HCT116 (cell line): ENCODE data around the gene IFNL2. TPM values are rescaled to one million over a fixed set of nuclear protein-coding genes. Genes with fewer than 3 reads are reported as not detected.
"Not testable (repeated sequence)": the region's sequence is repeated elsewhere in the genome, so short reads cannot be mapped to it uniquely, and the experiment has no call there.

ENCODE experiments used
- ATAC-seq: fragments of 200-7000 bp; cut with Tn5 transposase; 2 replicates; pipeline ENCODE4 v1.9.1; 2020; ENCODE audit warnings: mild to moderate bottlenecking, moderate library complexity
- BruUV-seq: library from RNA; stranded (reverse); fragments of 400-500 nt; replicated peaks from 2 replicates; lab custom pipeline; 2021; lab: Mats Ljungman, UMichigan
- CTCF ChIA-PET: fragments of 300-600 bp; sonication (Branson Sonifier 250); formaldehyde crosslinking; loops from one replicate; lab custom pipeline; 2021; ENCODE audit warnings: antibody characterized with exemption; lab: Charles Lee
- POLR2A ChIA-PET: fragments of 300-600, 350-600 bp; sonication (Branson Sonifier 250); formaldehyde crosslinking; loops from one replicate; lab custom pipeline; 2021; ENCODE audit warnings: antibody characterized with exemption; lab: Charles Lee
- RAD21 ChIA-PET, 2 experiments: fragments of 300-600 bp; sonication (Branson Sonifier 250); formaldehyde crosslinking; loops; one replicate each; lab custom pipeline; 2023; ENCODE audit warnings: low total read pairs in 2 of 2; ENCODE audit not compliant: uncharacterized antibody in 2 of 2, unreplicated experiment in 2 of 2, low non-redundant PET in 1 of 2; lab: Charles Lee
- DNase-seq: peaks from one replicate; pipeline ENCODE4 v3.0.0-alpha.2; 2010; ENCODE audit warnings: low read depth, low spot score
- H2AFZ ChIP-seq: fragments of 200-600 bp; shearing (Covaris generic), sonication (generic); 2 replicates; pipeline ENCODE4 v1.6.1; 2017; ENCODE audit warnings: low read depth, mixed run types, mixed read lengths, antibody characterized with exemption, low read length; ENCODE audit not compliant: poor library complexity, severe bottlenecking
- H3K27ac ChIP-seq: 2 replicates; pipeline ENCODE4 v1.5.1; 2012; ENCODE audit warnings: low read depth, low read length
- H3K27me3 ChIP-seq: fragments of 200-600 bp; sonication (generic); 2 replicates; pipeline ENCODE4 v1.6.1; 2016; ENCODE audit warnings: mixed run types, low read length, mixed read lengths; ENCODE audit not compliant: insufficient read depth
- H3K36me3 ChIP-seq, 2 experiments: fragments of 200-500 bp in 1 of 2; fragments of 200-600 bp in 1 of 2; sonication (Bioruptor generic) in 1 of 2; sonication (generic) in 1 of 2; 2 replicates each; pipeline versions ENCODE4 v1.5.1 to v1.6.1; 2014 to 2016; ENCODE audit warnings: low read length in 2 of 2, inconsistent platforms in 1 of 2, mixed read lengths in 1 of 2, mixed run types in 1 of 2; ENCODE audit not compliant: insufficient read depth in 2 of 2, control insufficient read depth in 1 of 2
- H3K4me1 ChIP-seq, 2 experiments: fragments of 200-600 bp in 1 of 2; sonication (generic) in 1 of 2; 2 replicates each; pipeline versions ENCODE4 v1.5.1 to v1.6.1; 2012 to 2017; ENCODE audit warnings: low read length in 2 of 2, inconsistent platforms in 1 of 2, mild to moderate bottlenecking in 1 of 2, mixed read lengths in 1 of 2, mixed run types in 1 of 2, moderate library complexity in 1 of 2; ENCODE audit not compliant: insufficient read depth in 2 of 2, control insufficient read depth in 1 of 2
- H3K4me2 ChIP-seq: fragments of 200-600 bp; sonication (generic); 2 replicates; pipeline ENCODE4 v1.6.1; 2017; ENCODE audit warnings: mixed run types, low read length, mixed read lengths
- H3K4me3 ChIP-seq, 2 experiments: fragments of 200-600 bp in 1 of 2; sonication (generic) in 1 of 2; replicated peaks in 1 of 2; 2 replicates each; pipeline ENCODE4 v1.5.1; 2011 to 2016; ENCODE audit warnings: low read length in 2 of 2, control low read depth in 1 of 2, low read depth in 1 of 2, mild to moderate bottlenecking in 1 of 2, mixed read lengths in 1 of 2, mixed run types in 1 of 2
- H3K79me2 ChIP-seq: fragments of 200-600 bp; sonication (generic); 2 replicates; pipeline ENCODE4 v1.6.1; 2017; ENCODE audit warnings: mild to moderate bottlenecking, mixed run types, low read length, moderate library complexity, mixed read lengths; ENCODE audit not compliant: insufficient read depth
- H3K9ac ChIP-seq: fragments of 200-600 bp; sonication (generic); 2 replicates; pipeline ENCODE4 v1.6.1; 2016; ENCODE audit warnings: low read length, mixed read lengths
- H3K9me2 ChIP-seq: fragments of 200-600 bp; sonication (generic), shearing (Covaris generic); 2 replicates; pipeline ENCODE4 v1.6.1; 2017; ENCODE audit warnings: mixed run types, mild to moderate bottlenecking, moderate library complexity; ENCODE audit not compliant: insufficient read depth
- H3K9me3 ChIP-seq, 2 experiments: fragments of 200-500 bp in 1 of 2; fragments of 200-600 bp in 1 of 2; sonication (Bioruptor generic) in 1 of 2; sonication (generic) in 1 of 2; 2 replicates each; pipeline ENCODE4 v1.6.1; 2014 to 2017; ENCODE audit warnings: low read length in 2 of 2, mixed read lengths in 2 of 2, inconsistent platforms in 1 of 2, low read depth in 1 of 2, mild to moderate bottlenecking in 1 of 2, mixed run types in 1 of 2, moderate library complexity in 1 of 2; ENCODE audit not compliant: control insufficient read depth in 1 of 2, insufficient read depth in 1 of 2
- H4K20me1 ChIP-seq: fragments of 200-600 bp; sonication (generic), shearing (Covaris generic); 2 replicates; pipeline ENCODE4 v1.6.1; 2017; ENCODE audit warnings: mixed run types, mild to moderate bottlenecking, moderate library complexity; ENCODE audit not compliant: insufficient read depth
- ATF3 ChIP-seq: IDR thresholded peaks from 2 replicates; pipeline ENCODE4 v1.6.1; 2012
- EZH2 ChIP-seq: fragments of 200-600 bp; sonication (generic); IDR thresholded peaks from 2 replicates; pipeline ENCODE4 v1.6.1; 2017; ENCODE audit warnings: antibody characterized with exemption, mixed run types
- FOSL1 ChIP-seq: IDR thresholded peaks from 2 replicates; pipeline ENCODE4 v1.6.1; 2012; ENCODE audit warnings: low read depth
- SP1 ChIP-seq: IDR thresholded peaks from 2 replicates; pipeline ENCODE4 v1.6.1; 2012; ENCODE audit warnings: low read depth
- TCF7L2 ChIP-seq: IDR thresholded peaks from 2 replicates; pipeline ENCODE4 v1.7.0; 2011; ENCODE audit warnings: borderline replicate concordance, inconsistent platforms; ENCODE audit not compliant: insufficient read depth, insufficient read length; ENCODE audit errors: extremely low read depth
- YY1 ChIP-seq: IDR thresholded peaks from 2 replicates; pipeline ENCODE4 v1.6.1; 2011; ENCODE audit warnings: low read length, low read depth, moderate library complexity, mild to moderate bottlenecking; ENCODE audit not compliant: insufficient replicate concordance; ENCODE audit errors: extremely low read depth
- intact Hi-C: fragments of 100-400 bp; cut with micrococcal nuclease; formaldehyde crosslinking; loops from 2 replicates; pipeline ENCODE4 v1.10.0; 2022
- total RNA-seq: library from RNA; stranded (reverse); gene quantifications from one replicate; pipeline ENCODE4 v1.2.1, GENCODE V29; 2021; ENCODE audit not compliant: unreplicated experiment
- TF ChIP-seq, protein P1 (sequence below): IDR thresholded peaks from 2 replicates; pipeline ENCODE4 v1.6.1; 2011; ENCODE audit warnings: mild to moderate bottlenecking, low read length, moderate library complexity; ENCODE audit not compliant: insufficient replicate concordance; ENCODE audit errors: extremely low read depth
- TF ChIP-seq, protein P2 (sequence below): IDR thresholded peaks from 2 replicates; pipeline ENCODE4 v1.6.1; 2012; ENCODE audit warnings: low read depth
- TF ChIP-seq, protein P3 (sequence below), 3 experiments: fragments of 200-600 bp in 1 of 3; sonication (generic) in 1 of 3; IDR thresholded peaks in 2 of 3; conservative IDR thresholded peaks in 1 of 3; 2 replicates each; pipeline ENCODE4 v1.5.1; 2012 to 2017; ENCODE audit warnings: low read depth in 2 of 3, low read length in 2 of 3, antibody characterized with exemption in 1 of 3, borderline replicate concordance in 1 of 3, control low read depth in 1 of 3, mild to moderate bottlenecking in 1 of 3, mixed read lengths in 1 of 3, mixed run types in 1 of 3, moderate library complexity in 1 of 3; ENCODE audit not compliant: insufficient read depth in 1 of 3

Gene IFNL2
- total RNA-seq, 1 experiment from 2014 or later: not detected

- H3K4me1 ChIP-seq, H3K9me2 ChIP-seq, BruUV-seq, H3K79me2 ChIP-seq, H3K36me3 ChIP-seq, DNase-seq, H3K4me3 ChIP-seq, H4K20me1 ChIP-seq, H3K9ac ChIP-seq, CTCF ChIA-PET, H3K27ac ChIP-seq, H3K4me2 ChIP-seq, intact Hi-C loops, RAD21 ChIA-PET, POLR2A ChIA-PET, H3K27me3 ChIP-seq, H2AFZ ChIP-seq, H3K9me3 ChIP-seq: not testable (repeated sequence)
- ATAC-seq: peak; percentile 97
These were observed 23.0 kb upstream of the IFNL2 start for GRCh38 chr19:39245166-39245565.

DNA sequence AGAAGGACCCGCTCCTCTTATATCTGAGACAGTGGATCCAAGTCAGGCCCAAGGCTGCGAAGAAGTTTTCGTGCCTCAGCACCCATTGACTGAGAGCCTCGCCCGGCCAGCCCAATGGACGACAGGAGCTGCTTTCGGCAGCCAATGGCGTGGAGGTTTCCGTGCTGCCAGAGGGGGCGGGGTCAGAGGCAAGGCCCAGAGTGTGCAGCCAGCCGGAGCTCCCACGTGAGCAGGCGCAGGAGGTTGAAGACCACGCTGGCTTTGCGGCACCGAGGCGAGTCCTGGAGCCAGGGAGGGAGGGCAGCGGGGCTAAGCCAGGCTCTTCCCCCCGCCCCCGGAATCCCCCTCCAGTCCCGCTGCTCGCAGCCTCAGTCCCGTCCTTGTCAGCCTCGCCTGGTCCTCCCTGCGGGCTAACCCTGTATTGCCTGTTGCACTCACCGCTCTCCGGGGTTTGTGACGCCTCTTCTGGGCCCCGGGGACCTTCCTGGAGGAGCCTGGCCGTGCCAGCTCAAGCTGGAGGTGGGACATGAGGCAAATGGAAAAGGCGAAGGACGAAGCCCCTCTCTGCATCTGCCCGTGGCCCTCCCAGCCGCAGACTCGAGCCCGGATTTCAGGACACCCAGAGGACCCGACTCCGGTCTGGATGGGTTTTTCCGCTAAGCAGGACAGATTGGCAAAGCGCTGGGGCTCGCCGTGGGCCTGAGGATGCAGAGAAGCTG is 21.1 kb upstream of the IFNL2 start:
- no peaks in the 10 kb centered on the region for H4K20me1 ChIP-seq
- TF ChIP-seq, protein P1, sequence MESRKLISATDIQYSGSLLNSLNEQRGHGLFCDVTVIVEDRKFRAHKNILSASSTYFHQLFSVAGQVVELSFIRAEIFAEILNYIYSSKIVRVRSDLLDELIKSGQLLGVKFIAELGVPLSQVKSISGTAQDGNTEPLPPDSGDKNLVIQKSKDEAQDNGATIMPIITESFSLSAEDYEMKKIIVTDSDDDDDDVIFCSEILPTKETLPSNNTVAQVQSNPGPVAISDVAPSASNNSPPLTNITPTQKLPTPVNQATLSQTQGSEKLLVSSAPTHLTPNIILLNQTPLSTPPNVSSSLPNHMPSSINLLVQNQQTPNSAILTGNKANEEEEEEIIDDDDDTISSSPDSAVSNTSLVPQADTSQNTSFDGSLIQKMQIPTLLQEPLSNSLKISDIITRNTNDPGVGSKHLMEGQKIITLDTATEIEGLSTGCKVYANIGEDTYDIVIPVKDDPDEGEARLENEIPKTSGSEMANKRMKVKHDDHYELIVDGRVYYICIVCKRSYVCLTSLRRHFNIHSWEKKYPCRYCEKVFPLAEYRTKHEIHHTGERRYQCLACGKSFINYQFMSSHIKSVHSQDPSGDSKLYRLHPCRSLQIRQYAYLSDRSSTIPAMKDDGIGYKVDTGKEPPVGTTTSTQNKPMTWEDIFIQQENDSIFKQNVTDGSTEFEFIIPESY: no peak
- no peak for TF ChIP-seq ATF3
- TF ChIP-seq FOSL1: no peak
- no peak for TF ChIP-seq EZH2
- no peak for TF ChIP-seq TCF7L2
- TF ChIP-seq, protein P2, sequence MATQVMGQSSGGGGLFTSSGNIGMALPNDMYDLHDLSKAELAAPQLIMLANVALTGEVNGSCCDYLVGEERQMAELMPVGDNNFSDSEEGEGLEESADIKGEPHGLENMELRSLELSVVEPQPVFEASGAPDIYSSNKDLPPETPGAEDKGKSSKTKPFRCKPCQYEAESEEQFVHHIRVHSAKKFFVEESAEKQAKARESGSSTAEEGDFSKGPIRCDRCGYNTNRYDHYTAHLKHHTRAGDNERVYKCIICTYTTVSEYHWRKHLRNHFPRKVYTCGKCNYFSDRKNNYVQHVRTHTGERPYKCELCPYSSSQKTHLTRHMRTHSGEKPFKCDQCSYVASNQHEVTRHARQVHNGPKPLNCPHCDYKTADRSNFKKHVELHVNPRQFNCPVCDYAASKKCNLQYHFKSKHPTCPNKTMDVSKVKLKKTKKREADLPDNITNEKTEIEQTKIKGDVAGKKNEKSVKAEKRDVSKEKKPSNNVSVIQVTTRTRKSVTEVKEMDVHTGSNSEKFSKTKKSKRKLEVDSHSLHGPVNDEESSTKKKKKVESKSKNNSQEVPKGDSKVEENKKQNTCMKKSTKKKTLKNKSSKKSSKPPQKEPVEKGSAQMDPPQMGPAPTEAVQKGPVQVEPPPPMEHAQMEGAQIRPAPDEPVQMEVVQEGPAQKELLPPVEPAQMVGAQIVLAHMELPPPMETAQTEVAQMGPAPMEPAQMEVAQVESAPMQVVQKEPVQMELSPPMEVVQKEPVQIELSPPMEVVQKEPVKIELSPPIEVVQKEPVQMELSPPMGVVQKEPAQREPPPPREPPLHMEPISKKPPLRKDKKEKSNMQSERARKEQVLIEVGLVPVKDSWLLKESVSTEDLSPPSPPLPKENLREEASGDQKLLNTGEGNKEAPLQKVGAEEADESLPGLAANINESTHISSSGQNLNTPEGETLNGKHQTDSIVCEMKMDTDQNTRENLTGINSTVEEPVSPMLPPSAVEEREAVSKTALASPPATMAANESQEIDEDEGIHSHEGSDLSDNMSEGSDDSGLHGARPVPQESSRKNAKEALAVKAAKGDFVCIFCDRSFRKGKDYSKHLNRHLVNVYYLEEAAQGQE: no peak
- TF ChIP-seq, protein P3, sequence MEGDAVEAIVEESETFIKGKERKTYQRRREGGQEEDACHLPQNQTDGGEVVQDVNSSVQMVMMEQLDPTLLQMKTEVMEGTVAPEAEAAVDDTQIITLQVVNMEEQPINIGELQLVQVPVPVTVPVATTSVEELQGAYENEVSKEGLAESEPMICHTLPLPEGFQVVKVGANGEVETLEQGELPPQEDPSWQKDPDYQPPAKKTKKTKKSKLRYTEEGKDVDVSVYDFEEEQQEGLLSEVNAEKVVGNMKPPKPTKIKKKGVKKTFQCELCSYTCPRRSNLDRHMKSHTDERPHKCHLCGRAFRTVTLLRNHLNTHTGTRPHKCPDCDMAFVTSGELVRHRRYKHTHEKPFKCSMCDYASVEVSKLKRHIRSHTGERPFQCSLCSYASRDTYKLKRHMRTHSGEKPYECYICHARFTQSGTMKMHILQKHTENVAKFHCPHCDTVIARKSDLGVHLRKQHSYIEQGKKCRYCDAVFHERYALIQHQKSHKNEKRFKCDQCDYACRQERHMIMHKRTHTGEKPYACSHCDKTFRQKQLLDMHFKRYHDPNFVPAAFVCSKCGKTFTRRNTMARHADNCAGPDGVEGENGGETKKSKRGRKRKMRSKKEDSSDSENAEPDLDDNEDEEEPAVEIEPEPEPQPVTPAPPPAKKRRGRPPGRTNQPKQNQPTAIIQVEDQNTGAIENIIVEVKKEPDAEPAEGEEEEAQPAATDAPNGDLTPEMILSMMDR (IDR thresholded peaks at IDR 0.05 in 2 of 3, conservative IDR thresholded peaks at IDR 0.05 in 1 of 3; ENCODE audit: borderline replicate concordance in 1 of 3, insufficient read depth in 1 of 3, low read depth in 2 of 3, low read length in 2 of 3): no peak
- no peak for TF ChIP-seq SP1
- TF ChIP-seq YY1: no peak
- H3K4me1 ChIP-seq: no peaks in the 10 kb centered on the region
- POLR2A ChIA-PET: no interaction called here
- H3K79me2 ChIP-seq: no peaks in the 10 kb centered on the region
- no peaks in the 10 kb centered on the region for H3K36me3 ChIP-seq
- no peak overlapping the region for H3K9ac ChIP-seq
- intact Hi-C loops: no loop called here
- H3K4me3 ChIP-seq: no peak overlapping the region
- H3K4me2 ChIP-seq: no peak overlapping the region
- ATAC-seq (0 out of 2 replicates have a peak, but pooled peaks have one; percentile 39), DNase-seq (no peak)
- no TSS peak for BruUV-seq
- no peak overlapping the region for H2AFZ ChIP-seq
- no peaks in the 10 kb centered on the region for H3K9me3 ChIP-seq
- no peak overlapping the region for H3K27ac ChIP-seq
- no peaks in the 10 kb centered on the region for H3K27me3 ChIP-seq
- CTCF ChIA-PET: no interaction called here
- H3K9me2 ChIP-seq: no peaks in the 10 kb centered on the region
- RAD21 ChIA-PET: no interaction called here
